Kidney (tissue), 14 donors: ENCODE results near the gene LATS2. TPM values are rescaled to one million over a fixed set of nuclear protein-coding genes. Genes with fewer than 3 reads are reported as not detected.
A peak's percentile ranks its signal among the peaks of the same experiment; 100 is the strongest.
"Not testable (repeated sequence)": the region's sequence is repeated elsewhere in the genome, so short reads cannot be mapped to it uniquely, and the experiment has no call there.

Source experiments
- DNase-seq, 5 donors: peaks; one replicate each; pipeline ENCODE4 v3.0.0-alpha.2; 2013 to 2020
- FAIRE-seq: peaks from 2 replicates; lab custom pipeline; 2012; peaks lifted over from hg19 to GRCh38; lab: Jason Lieb, UNC
- H3K27ac ChIP-seq, 2 donors: one replicate each; pipeline ENCODE4 v1.7.0; 2013; ENCODE audit warnings: low read depth in 2 of 2, low read length in 2 of 2, inconsistent platforms in 1 of 2
- H3K27me3 ChIP-seq: one replicate; pipeline ENCODE4 v1.7.1; 2013; ENCODE audit warnings: low read length, inconsistent platforms; ENCODE audit not compliant: control insufficient read depth, insufficient read depth
- H3K36me3 ChIP-seq, 3 donors: one replicate each; pipeline versions ENCODE4 v1.7.0 to v1.7.1; 2013; ENCODE audit warnings: low read length in 3 of 3, control low read depth in 1 of 3, inconsistent platforms in 1 of 3; ENCODE audit not compliant: insufficient read depth in 3 of 3, control insufficient read depth in 2 of 3
- H3K4me1 ChIP-seq, 3 donors: one replicate each; pipeline versions ENCODE4 v1.7.0 to v1.7.1; 2013; ENCODE audit warnings: low read length in 3 of 3, inconsistent platforms in 1 of 3, low read depth in 1 of 3; ENCODE audit not compliant: control insufficient read depth in 2 of 3, insufficient read depth in 2 of 3
- H3K4me3 ChIP-seq, 3 donors: one replicate each; pipeline versions ENCODE4 v1.7.0 to v1.8.1; 2013; ENCODE audit warnings: low read length in 3 of 3, control low read depth in 1 of 3, inconsistent platforms in 1 of 3
- H3K9ac ChIP-seq, 3 donors: one replicate each; pipeline versions ENCODE4 v1.7.0 to v1.7.1; 2013; ENCODE audit warnings: low read length in 3 of 3, control low read depth in 1 of 3, inconsistent platforms in 1 of 3
- H3K9me3 ChIP-seq, 3 donors: one replicate each; pipeline versions ENCODE4 v1.7.0 to v1.7.1; 2013; ENCODE audit warnings: low read length in 3 of 3, control low read depth in 1 of 3, inconsistent platforms in 1 of 3; ENCODE audit not compliant: control insufficient read depth in 2 of 3, insufficient read depth in 1 of 3
- intact Hi-C: fragments of 100-400 bp; cut with DNase I; formaldehyde crosslinking; loops from one replicate; pipeline ENCODE4 v1.11.1; 2022
- polyA plus RNA-seq: library from polyadenylated mRNA; stranded (reverse); fragments of 350-450 nt; fragmentation: Illumina TruSeq; extraction: RNeasy Lipid Tissue Mini Kit (QIAGEN cat#74804); gene quantifications from one replicate; pipeline ENCODE4 v1.2.3, GENCODE V29; 2014; ENCODE audit warnings: low read depth, low replicate concordance; ENCODE audit not compliant: insufficient read depth
- total RNA-seq: library from RNA; stranded (reverse); fragmentation: NEBNext Ultra II Directional; extraction: Animal tissue kit (Norgen Biotek cat#: 25700); gene quantifications from one replicate; pipeline ENCODE4 v1.2.1, GENCODE V29; 2021
- TF ChIP-seq, protein P1 (sequence below): IDR thresholded peaks from 3 replicates; pipeline ENCODE4 v1.5.1; 2012; ENCODE audit warnings: mild to moderate bottlenecking, moderate library complexity, borderline replicate concordance; ENCODE audit not compliant: insufficient read depth; ENCODE audit errors: extremely low read depth
- donor health status: control.
- donor health status: control.
- donor health status: control.
- donor health status: control.
- donor health status: control.
- donor health status: DM: yes; HTN: yes; CAD: no.
- donor health status: Normal renal cell carcinoma (clear cell type).

The LATS2 gene
- total and polyA plus RNA-seq, 2 donors from 2014 or later, result 5.5 to 26.3 TPM

GRCh38 chr13:20952838-20953237 is 108.5 kb downstream of the LATS2 start:
- TF ChIP-seq, protein P1, sequence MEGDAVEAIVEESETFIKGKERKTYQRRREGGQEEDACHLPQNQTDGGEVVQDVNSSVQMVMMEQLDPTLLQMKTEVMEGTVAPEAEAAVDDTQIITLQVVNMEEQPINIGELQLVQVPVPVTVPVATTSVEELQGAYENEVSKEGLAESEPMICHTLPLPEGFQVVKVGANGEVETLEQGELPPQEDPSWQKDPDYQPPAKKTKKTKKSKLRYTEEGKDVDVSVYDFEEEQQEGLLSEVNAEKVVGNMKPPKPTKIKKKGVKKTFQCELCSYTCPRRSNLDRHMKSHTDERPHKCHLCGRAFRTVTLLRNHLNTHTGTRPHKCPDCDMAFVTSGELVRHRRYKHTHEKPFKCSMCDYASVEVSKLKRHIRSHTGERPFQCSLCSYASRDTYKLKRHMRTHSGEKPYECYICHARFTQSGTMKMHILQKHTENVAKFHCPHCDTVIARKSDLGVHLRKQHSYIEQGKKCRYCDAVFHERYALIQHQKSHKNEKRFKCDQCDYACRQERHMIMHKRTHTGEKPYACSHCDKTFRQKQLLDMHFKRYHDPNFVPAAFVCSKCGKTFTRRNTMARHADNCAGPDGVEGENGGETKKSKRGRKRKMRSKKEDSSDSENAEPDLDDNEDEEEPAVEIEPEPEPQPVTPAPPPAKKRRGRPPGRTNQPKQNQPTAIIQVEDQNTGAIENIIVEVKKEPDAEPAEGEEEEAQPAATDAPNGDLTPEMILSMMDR, result no peak
- DNase-seq, result no peak
- intact Hi-C loops, result no loop called here
- Histone ChIP-seq H3K4me3 (no peak overlapping the region), H3K27me3 (no peaks in the 10 kb centered on the region), H3K4me1 (no peaks in the 10 kb centered on the region), H3K9me3 (no peaks in the 10 kb centered on the region), H3K27ac (no peak overlapping the region), H3K9ac (no peak overlapping the region), H3K36me3 (no peaks in the 10 kb centered on the region)
- FAIRE-seq, result no peak

DNA sequence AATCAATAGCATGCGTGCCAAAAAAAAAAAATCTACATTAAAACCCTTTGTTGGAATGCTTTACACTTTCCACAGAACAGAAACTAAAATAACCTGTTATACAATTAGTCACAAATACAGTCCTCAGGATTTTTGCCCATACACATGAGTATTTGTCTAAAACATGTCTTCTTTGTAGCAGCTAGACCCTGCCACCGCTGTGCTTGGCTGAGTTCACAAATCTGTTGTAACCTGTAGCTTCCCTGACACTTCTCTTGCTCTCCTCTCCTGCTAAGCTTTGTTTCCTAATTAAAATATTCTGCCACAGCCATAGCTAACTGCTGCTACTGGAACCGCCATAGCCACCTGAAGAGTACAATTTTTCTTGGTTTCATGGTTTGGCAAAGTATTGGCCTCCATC is 113.4 kb downstream of the LATS2 start:
- H3K36me3 ChIP-seq, H3K9ac ChIP-seq, H3K27me3 ChIP-seq, H3K27ac ChIP-seq, H3K4me1 ChIP-seq, DNase-seq, FAIRE-seq, H3K9me3 ChIP-seq, H3K4me3 ChIP-seq: not testable (repeated sequence)
- intact Hi-C loops, result loop anchor here (10.0 kb wide), 1 partner anchor 537 kb away; no protein-coding TSS in a partner anchor

DNA sequence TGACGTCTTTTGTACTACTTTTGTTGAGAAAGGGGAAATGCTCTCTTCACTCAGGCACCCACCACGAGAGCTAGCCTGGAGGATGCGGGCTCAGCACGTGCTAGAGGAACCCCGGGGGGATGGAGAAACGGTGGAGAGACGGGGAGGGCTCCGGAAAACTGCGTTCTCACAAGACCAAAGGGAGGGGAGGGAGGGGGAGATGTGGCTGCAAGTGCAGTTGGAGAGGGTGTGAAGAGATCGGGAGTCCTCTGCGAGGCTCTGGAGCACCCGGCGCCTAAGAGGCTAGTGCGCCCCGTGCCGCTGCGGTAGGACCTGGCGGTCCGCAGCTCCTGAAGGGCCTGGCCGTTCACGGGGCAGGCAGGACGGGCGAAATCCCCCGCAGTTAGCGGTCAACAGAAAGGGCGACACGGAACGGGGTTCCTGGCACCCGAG is 115.4 kb downstream of the LATS2 start:
- Histone ChIP-seq H3K27me3 (peaks cover 3% of the 10 kb centered on the region), H3K36me3 (no peaks in the 10 kb centered on the region), H3K9me3 (no peaks in the 10 kb centered on the region), H3K4me3 (peak overlapping the region in 1 of 3 donors; percentile 7), H3K9ac (no peak overlapping the region), H3K4me1 (peaks cover 0 to 2% (median 0%) of the 10 kb centered on the region in 3 donors), H3K27ac (no peak overlapping the region)
- FAIRE-seq (no peak), DNase-seq (peak in 3 of 5 donors; percentile 23 to 39 (median 32))
- intact Hi-C loops, result loop anchor here (10.0 kb wide), 1 partner anchor 539 kb away; no protein-coding TSS in a partner anchor
- TF ChIP-seq, protein P1, result no peak

DNA sequence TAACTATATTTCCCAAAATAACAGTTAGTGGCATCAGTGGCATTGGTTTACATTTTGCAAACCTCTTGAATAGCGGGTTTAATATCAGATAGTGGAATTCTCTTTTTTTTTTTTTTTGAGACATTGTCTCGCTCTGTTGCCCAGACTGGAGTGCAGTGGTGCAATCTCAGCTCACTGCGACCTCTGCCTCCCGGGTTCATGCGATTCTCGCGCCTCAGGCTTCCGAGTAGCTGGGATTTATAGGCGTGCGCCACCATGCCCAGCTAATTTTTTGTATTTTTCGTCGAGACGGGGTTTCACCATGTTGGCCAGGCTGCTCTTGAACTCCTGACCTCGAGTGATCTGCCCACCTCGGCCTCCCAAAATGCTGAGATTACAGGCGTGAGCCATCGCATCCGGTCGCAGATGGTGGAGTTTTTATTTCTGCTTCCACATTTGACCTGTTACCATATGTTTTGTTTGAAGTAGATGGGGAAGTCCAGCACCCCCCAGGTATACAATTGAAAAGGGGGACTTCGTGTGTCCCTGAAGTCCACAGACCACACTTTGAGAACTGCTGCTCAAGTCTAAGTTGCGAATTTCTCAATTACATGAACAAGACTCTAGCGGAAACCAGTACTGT is 118.3 kb downstream of the LATS2 start:
- FAIRE-seq (no peak), DNase-seq (peak in 2 of 5 donors; percentile 17 to 20)
- Histone ChIP-seq H3K9me3 (no peaks in the 10 kb centered on the region), H3K27ac (peak overlapping the region; percentile 5 to 9), H3K27me3 (peaks cover 3% of the 10 kb centered on the region), H3K36me3 (no peaks in the 10 kb centered on the region), H3K4me3 (peak overlapping the region in 2 of 3 donors; percentile 15 to 38), H3K4me1 (peaks cover 0 to 2% (median 0%) of the 10 kb centered on the region in 3 donors), H3K9ac (no peak overlapping the region)
- TF ChIP-seq, protein P1, result no peak
- intact Hi-C loops, result loop anchor here (10.0 kb wide), 1 partner anchor 542 kb away; no protein-coding TSS in a partner anchor

DNA sequence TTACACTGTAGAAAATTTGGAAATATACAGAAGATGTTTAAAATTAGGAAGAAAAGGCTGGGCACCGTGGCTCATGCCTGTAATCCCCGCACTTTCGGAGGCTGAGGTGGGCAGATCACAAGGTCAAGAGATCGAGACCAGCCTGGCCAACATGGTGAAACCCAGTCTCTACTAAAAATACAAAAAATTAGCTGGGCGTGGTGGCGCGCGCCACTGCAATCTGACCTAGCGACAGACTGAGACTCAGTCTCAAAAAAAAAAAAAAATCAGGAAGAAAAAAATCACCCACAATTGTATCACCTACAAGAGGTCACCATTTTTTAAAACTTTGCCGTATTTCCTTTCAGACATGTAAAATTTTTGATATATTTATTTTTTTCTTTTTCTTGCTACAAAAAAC is 120.9 kb downstream of the LATS2 start:
- H3K4me3 ChIP-seq, H3K36me3 ChIP-seq, H3K9me3 ChIP-seq, H3K27ac ChIP-seq, H3K27me3 ChIP-seq, DNase-seq, FAIRE-seq, H3K4me1 ChIP-seq, H3K9ac ChIP-seq: not testable (repeated sequence)
- intact Hi-C loops, result loop anchor here (10.0 kb wide), 1 partner anchor 544 kb away; no protein-coding TSS in a partner anchor
